H1 (cell line): Measurements from ENCODE around the gene GPD1L. TPM values are rescaled to one million over a fixed set of nuclear protein-coding genes. Genes with fewer than 3 reads are reported as not detected.

Source experiments
- CTCF ChIA-PET: fragments of 300-600 bp; sonication (Branson Sonifier 250); formaldehyde crosslinking; loops from one replicate; lab custom pipeline; 2021; ENCODE audit not compliant: partially characterized antibody; lab: Charles Lee
- POLR2A ChIA-PET: fragments of 300-600 bp; sonication (Branson Sonifier 250); formaldehyde crosslinking; loops from one replicate; lab custom pipeline; 2021; ENCODE audit warnings: inconsistent platforms; ENCODE audit not compliant: partially characterized antibody; lab: Charles Lee
- DNase-seq, 2 experiments: peaks; one replicate each; pipeline versions ENCODE4 v3.0.0 to v3.0.0-alpha.2; 2010 to 2022; ENCODE audit warnings: low spot score in 2 of 2, low read depth in 1 of 2, mixed read lengths in 1 of 2
- FAIRE-seq: peaks from 2 replicates; lab custom pipeline; 2011; peaks lifted over from hg19 to GRCh38; lab: Jason Lieb, UNC
- H2AFZ ChIP-seq: 2 replicates; pipeline ENCODE4 v1.8.1; 2012; ENCODE audit warnings: low read length, inconsistent platforms
- H2AK5ac ChIP-seq: 2 replicates; pipeline ENCODE4 v1.6.1; 2013; ENCODE audit warnings: low read depth, low read length
- H2BK120ac ChIP-seq: replicated peaks from 2 replicates; pipeline ENCODE3; 2013; ENCODE audit warnings: low read depth, low read length, inconsistent platforms
- H2BK12ac ChIP-seq: 2 replicates; pipeline ENCODE4 v1.6.1; 2013; ENCODE audit warnings: low read depth, low read length
- H2BK15ac ChIP-seq: 2 replicates; pipeline ENCODE4 v1.6.1; 2013; ENCODE audit warnings: low read length
- H2BK20ac ChIP-seq: 2 replicates; pipeline ENCODE4 v1.6.1; 2013; ENCODE audit warnings: low read length
- H2BK5ac ChIP-seq: 2 replicates; pipeline ENCODE4 v1.6.1; 2013; ENCODE audit warnings: low read depth, low read length
- H3K14ac ChIP-seq: 2 replicates; pipeline ENCODE4 v1.6.1; 2013; ENCODE audit warnings: inconsistent platforms; ENCODE audit not compliant: insufficient read length
- H3K18ac ChIP-seq: 2 replicates; pipeline ENCODE4 v1.6.1; 2013; ENCODE audit warnings: low read length; ENCODE audit errors: extremely low read depth
- H3K23ac ChIP-seq: 2 replicates; pipeline ENCODE4 v1.6.1; 2013; ENCODE audit warnings: inconsistent platforms; ENCODE audit not compliant: insufficient read length
- H3K23me2 ChIP-seq: 2 replicates; pipeline ENCODE4 v1.6.1; 2013; ENCODE audit warnings: low read depth, low read length
- H3K27ac ChIP-seq: 2 replicates; pipeline ENCODE4 v1.6.1; 2011; ENCODE audit warnings: low read depth, low read length, inconsistent platforms
- H3K27me3 ChIP-seq, 4 experiments: replicated peaks in 1 of 4; 1 replicate in 1 of 4; 2 replicates in 3 of 4; pipeline versions ENCODE4 v1.6.1 to v1.8.1; 2011 to 2013; ENCODE audit warnings: low read length in 3 of 4, mild to moderate bottlenecking in 3 of 4, inconsistent platforms in 2 of 4, mixed read lengths in 2 of 4, moderate library complexity in 1 of 4; ENCODE audit not compliant: control insufficient read depth in 3 of 4, insufficient read depth in 3 of 4; ENCODE audit errors: extremely low read depth in 1 of 4
- H3K36me3 ChIP-seq, 4 experiments: 2 replicates each; pipeline versions ENCODE4 v1.6.1 to v1.8.1; 2011 to 2013; ENCODE audit warnings: mild to moderate bottlenecking in 4 of 4, low read length in 3 of 4, moderate library complexity in 2 of 4, control low read depth in 1 of 4, inconsistent platforms in 1 of 4; ENCODE audit not compliant: insufficient read depth in 4 of 4, control insufficient read depth in 2 of 4
- H3K4ac ChIP-seq: replicated peaks from 2 replicates; pipeline ENCODE3; 2013; ENCODE audit warnings: low read length, low read depth, mixed read lengths, inconsistent platforms; ENCODE audit not compliant: insufficient read length
- H3K4me1 ChIP-seq, 4 experiments: replicated peaks in 1 of 4; 1 replicate in 1 of 4; 2 replicates in 3 of 4; pipeline versions ENCODE4 v1.6.1 to v1.8.1; 2011 to 2013; ENCODE audit warnings: low read length in 3 of 4, inconsistent platforms in 2 of 4, mixed read lengths in 1 of 4; ENCODE audit not compliant: insufficient read depth in 4 of 4, control insufficient read depth in 3 of 4
- H3K4me2 ChIP-seq, 2 experiments: 2 replicates each; pipeline versions ENCODE4 v1.6.1 to v1.8.1; 2011 to 2013; ENCODE audit warnings: low read depth in 2 of 2, low read length in 2 of 2, control low read depth in 1 of 2, inconsistent platforms in 1 of 2, mild to moderate bottlenecking in 1 of 2; ENCODE audit not compliant: insufficient read depth in 1 of 2
- H3K4me3 ChIP-seq, 4 experiments: fragments of 200-600, 300-600 bp in 1 of 4; sonication (generic), shearing (Covaris generic), sonication (Bioruptor Twin) in 1 of 4; 2 replicates each; pipeline versions ENCODE4 v1.5.1 to v1.8.1; 2011 to 2016; ENCODE audit warnings: low read length in 4 of 4, low read depth in 3 of 4, control low read depth in 2 of 4, inconsistent platforms in 2 of 4, mild to moderate bottlenecking in 2 of 4, mixed read lengths in 1 of 4, moderate library complexity in 1 of 4; ENCODE audit not compliant: insufficient read depth in 2 of 4; ENCODE audit errors: extremely low read depth in 1 of 4
- H3K56ac ChIP-seq: replicated peaks from 2 replicates; pipeline ENCODE3; 2013; ENCODE audit warnings: low read depth, mild to moderate bottlenecking, mixed read lengths, low read length, inconsistent platforms; ENCODE audit not compliant: insufficient read length
- H3K79me1 ChIP-seq: 2 replicates; pipeline ENCODE4 v1.6.1; 2013; ENCODE audit warnings: low read depth, low read length, control low read depth
- H3K79me2 ChIP-seq, 2 experiments: 2 replicates each; pipeline versions ENCODE4 v1.6.1 to v1.8.1; 2012 to 2013; ENCODE audit warnings: low read length in 2 of 2, mild to moderate bottlenecking in 2 of 2, inconsistent platforms in 1 of 2; ENCODE audit not compliant: insufficient read depth in 2 of 2, control insufficient read depth in 1 of 2
- H3K9ac ChIP-seq, 4 experiments: replicated peaks in 1 of 4; 1 replicate in 1 of 4; 2 replicates in 3 of 4; pipeline versions ENCODE4 v1.6.1 to v1.8.1; 2011 to 2013; ENCODE audit warnings: low read depth in 3 of 4, low read length in 3 of 4, control low read depth in 2 of 4, mild to moderate bottlenecking in 2 of 4, moderate library complexity in 2 of 4, inconsistent platforms in 1 of 4; ENCODE audit errors: extremely low read depth in 1 of 4
- H3K9me3 ChIP-seq, 2 experiments: 2 replicates each; pipeline versions ENCODE4 v1.6.1 to v1.8.1; 2012 to 2013; ENCODE audit warnings: mild to moderate bottlenecking in 2 of 2, moderate library complexity in 2 of 2, control low read depth in 1 of 2, inconsistent platforms in 1 of 2, low read depth in 1 of 2, low read length in 1 of 2, mixed read lengths in 1 of 2; ENCODE audit not compliant: insufficient read depth in 2 of 2
- H4K20me1 ChIP-seq, 2 experiments: replicated peaks in 1 of 2; 2 replicates each; pipeline versions ENCODE3 to v1.8.1; 2011 to 2013; ENCODE audit warnings: inconsistent platforms in 2 of 2, low read length in 2 of 2, mild to moderate bottlenecking in 1 of 2; ENCODE audit not compliant: insufficient read depth in 2 of 2, control insufficient read depth in 1 of 2
- H4K5ac ChIP-seq: 2 replicates; pipeline ENCODE4 v1.6.1; 2013; ENCODE audit warnings: low read length, low read depth, mixed read lengths, inconsistent platforms; ENCODE audit not compliant: insufficient read length
- H4K8ac ChIP-seq: 2 replicates; pipeline ENCODE4 v1.8.0; 2013; ENCODE audit warnings: mild to moderate bottlenecking, moderate library complexity, low read length, inconsistent platforms; ENCODE audit not compliant: insufficient read depth; ENCODE audit errors: extremely low read depth
- H4K91ac ChIP-seq: replicated peaks from 2 replicates; pipeline ENCODE3; 2013; ENCODE audit warnings: low read length, mixed read lengths, inconsistent platforms; ENCODE audit not compliant: insufficient read length
- CBX5 ChIP-seq: fragments of 300-800, 300-1000 bp; sonication (generic); IDR thresholded peaks from 2 replicates; pipeline ENCODE4 v1.7.1; 2016; ENCODE audit warnings: antibody characterized with exemption, low read length, low read depth
- CREB1 ChIP-seq: IDR thresholded peaks from 2 replicates; pipeline ENCODE4 v1.6.1; 2012; ENCODE audit warnings: inconsistent platforms
- EGR1 ChIP-seq: IDR thresholded peaks from 2 replicates; pipeline ENCODE4 v1.6.1; 2011; ENCODE audit warnings: low read depth, low read length, borderline replicate concordance
- EP300 ChIP-seq, 2 experiments: IDR thresholded peaks; 1 replicate in 1 of 2; 2 replicates in 1 of 2; pipeline ENCODE4 v1.6.1; 2011 to 2012; ENCODE audit warnings: low read depth in 2 of 2, low read length in 2 of 2, mild to moderate bottlenecking in 2 of 2, borderline replicate concordance in 1 of 2, inconsistent platforms in 1 of 2, moderate library complexity in 1 of 2
- GABPA ChIP-seq: IDR thresholded peaks from 2 replicates; pipeline ENCODE4 v1.6.1; 2011; ENCODE audit warnings: mild to moderate bottlenecking, low read length, moderate library complexity, borderline replicate concordance; ENCODE audit not compliant: insufficient read depth
- JUND ChIP-seq: IDR thresholded peaks from 2 replicates; pipeline ENCODE4 v1.6.1; 2011; ENCODE audit warnings: mild to moderate bottlenecking, improper control_type of control experiment, low read length
- KDM1A ChIP-seq: fragments of 200-600, 300-600 bp; sonication (generic); IDR thresholded peaks from 2 replicates; pipeline ENCODE4 v1.7.1; 2016; ENCODE audit warnings: mild to moderate bottlenecking, low read length, borderline replicate concordance
- KDM4A ChIP-seq: IDR thresholded peaks from one replicate; pipeline ENCODE4 v1.7.1; 2012; ENCODE audit warnings: low read depth, mild to moderate bottlenecking, moderate library complexity, low read length, inconsistent platforms; ENCODE audit not compliant: severe bottlenecking
- MAFK ChIP-seq: IDR thresholded peaks from 2 replicates; pipeline ENCODE4 v1.6.1; 2012; ENCODE audit warnings: low read depth, mild to moderate bottlenecking, improper control_type of control experiment, low read length
- POLR2A ChIP-seq, 2 experiments: IDR thresholded peaks; 1 replicate in 1 of 2; 2 replicates in 1 of 2; pipeline ENCODE4 v1.6.1; 2011; ENCODE audit warnings: low read depth in 2 of 2, low read length in 2 of 2, mild to moderate bottlenecking in 2 of 2; ENCODE audit errors: control extremely low read depth in 1 of 2
- RAD21 ChIP-seq, 2 experiments: IDR thresholded peaks in 1 of 2; conservative IDR thresholded peaks in 1 of 2; 2 replicates each; pipeline ENCODE4 v1.6.1; 2011; ENCODE audit warnings: low read depth in 2 of 2, low read length in 2 of 2, improper control_type of control experiment in 1 of 2, inconsistent platforms in 1 of 2, mild to moderate bottlenecking in 1 of 2, moderate library complexity in 1 of 2
- SP1 ChIP-seq: IDR thresholded peaks from 2 replicates; pipeline ENCODE4 v1.6.1; 2011; ENCODE audit warnings: low read depth, low read length
- SRF ChIP-seq: IDR thresholded peaks from 2 replicates; pipeline ENCODE4 v1.6.1; 2011; ENCODE audit warnings: mild to moderate bottlenecking, low read depth, low read length, moderate library complexity
- TBP ChIP-seq: IDR thresholded peaks from 2 replicates; pipeline ENCODE4 v1.6.1; 2011; ENCODE audit warnings: low read depth, low read length, improper control_type of control experiment
- TEAD4 ChIP-seq: IDR thresholded peaks from 2 replicates; pipeline ENCODE4 v1.6.1; 2012; ENCODE audit warnings: low read depth, low read length, inconsistent platforms, mixed read lengths
- YY1 ChIP-seq: IDR thresholded peaks from 2 replicates; pipeline ENCODE4 v1.6.1; 2011; ENCODE audit warnings: low read depth, mild to moderate bottlenecking, low read length
- WGBS, 2 experiments: shearing (Covaris generic) in 1 of 2; methylation state at CpG; one replicate each; pipeline versions ENCODE4 v1.1.6 to v1.1.7; 2013 to 2015; ENCODE audit warnings: low lambda C conversion rate in 2 of 2, mixed read lengths in 2 of 2, inconsistent platforms in 1 of 2, low coverage in 1 of 2, missing lambda C conversion rate in 1 of 2; ENCODE audit not compliant: insufficient replicate concordance in 2 of 2, insufficient coverage in 1 of 2, insufficient read length in 1 of 2; ENCODE audit errors: extremely low coverage in 1 of 2, missing lambda C conversion rate in 1 of 2; 5-methylcytosine and 5-hydroxymethylcytosine counted together
- polyA plus RNA-seq, 7 experiments: library from polyadenylated mRNA; depleted of rRNA in 3 of 7; stranded (reverse) in 5 of 7; unstranded in 2 of 7; fragments of >200 nt in 5 of 7; fragments of 200-250 nt in 2 of 7; gene quantifications; 1 replicate in 5 of 7; 2 replicates in 1 of 7; 4 replicates in 1 of 7; pipeline versions ENCODE4 v1.2.1 to v1.2.3, GENCODE V29; 2011 to 2013; ENCODE audit warnings: missing spikeins in 2 of 7, mixed read lengths in 2 of 7
- total RNA-seq: library from RNA; stranded (reverse); fragmentation: NEBNext Ultra II Directional; extraction: Animal tissue kit (Norgen Biotek cat#: 25700); gene quantifications from 2 replicates; pipeline ENCODE4 v1.2.1, GENCODE V29; 2021

The GPD1L gene
- total and polyA plus RNA-seq, 2 of the 8 experiments (the other 6 are each of a cell fraction or from before 2014, with no cell fraction given): 2.4 to 8.4 TPM

GRCh38 chr3:32208447-32208846 lies 102.0 kb downstream of the GPD1L start:
- DNase-seq: no peak
- Histone ChIP-seq H3K4me1 (no peaks in the 10 kb centered on the region), H3K79me1 (no peaks in the 10 kb centered on the region), H3K9ac (no peak overlapping the region), H3K36me3 (no peaks in the 10 kb centered on the region), H4K8ac (no peak overlapping the region), H3K4ac (no peak overlapping the region), H2BK5ac (no peak overlapping the region), H2BK120ac (no peak overlapping the region), H3K14ac (no peak overlapping the region), H2BK12ac (no peak overlapping the region), H3K18ac (no peak overlapping the region), H4K20me1 (no peaks in the 10 kb centered on the region), H3K56ac (no peak overlapping the region), H3K4me3 (no peak overlapping the region), H3K23ac (no peak overlapping the region), H4K91ac (no peak overlapping the region), H3K9me3 (no peaks in the 10 kb centered on the region), H2BK15ac (no peak overlapping the region), H2AK5ac (no peak overlapping the region), H2BK20ac (no peak overlapping the region), H2AFZ (no peak overlapping the region), H3K23me2 (no peaks in the 10 kb centered on the region), H3K79me2 (no peaks in the 10 kb centered on the region), H3K27ac (no peak overlapping the region), H4K5ac (no peak overlapping the region), H3K4me2 (no peak overlapping the region), H3K27me3 (no peaks in the 10 kb centered on the region)
- CTCF ChIA-PET: interaction anchor here (1.1 to 1.2 kb wide), 2 partner anchors 23 to 31 kb away, joined by 4 to 6 read pairs; no protein-coding TSS in a partner anchor
- no peak for FAIRE-seq
- POLR2A ChIA-PET: no interaction called here
- WGBS, 2 experiments: 94% methylated on average over 4 of the region's 4 CpGs; no CpG with 5 or more reads in 1 of the 2 experiments
- TF ChIP-seq GABPA (no peak), TEAD4 (no peak), CREB1 (no peak), JUND (no peak), POLR2A (IDR thresholded peaks at IDR 0.05; ENCODE audit: control extremely low read depth in 1 of 2, low read depth in 2 of 2, low read length in 2 of 2) (no peak), SRF (no peak), KDM1A (no peak), MAFK (no peak), SP1 (no peak), TBP (no peak), YY1 (no peak), EGR1 (no peak), KDM4A (no peak), EP300 (IDR thresholded peaks at IDR 0.05; ENCODE audit: borderline replicate concordance in 1 of 2, low read depth in 2 of 2, low read length in 2 of 2) (no peak), CBX5 (no peak), RAD21 (IDR thresholded peaks at IDR 0.05 in 1 of 2, conservative IDR thresholded peaks at IDR 0.05 in 1 of 2; ENCODE audit: low read depth in 2 of 2, low read length in 2 of 2) (no peak)
